PC-3 (cell line): ENCODE results near the gene ANKS1A.

Experiments used
- CTCF ChIP-seq: fragments of 300-600 bp; sonication (generic); conservative IDR thresholded peaks from 2 replicates; pipeline ENCODE4 v1.5.1; 2017; ENCODE audit warnings: antibody characterized with exemption, low read depth, mild to moderate bottlenecking, low read length
- EZH2 ChIP-seq: fragments of 300-600 bp; sonication (generic); IDR thresholded peaks from one replicate; pipeline ENCODE4 v1.6.1; 2017; ENCODE audit warnings: antibody characterized with exemption, mild to moderate bottlenecking, low read length; ENCODE audit not compliant: unreplicated experiment
- EZH2phosphoT487 ChIP-seq: fragments of 300-600 bp; sonication (generic); IDR thresholded peaks from 2 replicates; pipeline ENCODE4 v1.6.1; 2018; ENCODE audit warnings: mild to moderate bottlenecking, antibody characterized with exemption, low read length, borderline replicate concordance

- peak; percentile 59 for TF ChIP-seq CTCF
- no peak for TF ChIP-seq EZH2
- TF ChIP-seq EZH2phosphoT487 = no peak
Observed at GRCh38 chr6:35048631-35049083, 159.6 kb downstream of the ANKS1A start.
